ENCODE data around the gene SYTL3. TPM values are rescaled to one million over a fixed set of nuclear protein-coding genes. Genes with fewer than 3 reads are reported as not detected.

The SYTL3 gene
- total RNA-seq, 1 donor = 2.2 TPM

- no peak for TF ChIP-seq CTCF (IDR thresholded peaks at IDR 0.05; ENCODE audit: extremely low read depth, low read depth, low read length)
- Histone ChIP-seq H3K27me3 (ENCODE audit: insufficient read depth, low read length) (no peaks in the 10 kb centered on the region), H3K79me2 (ENCODE audit: insufficient read depth, low read length) (no peaks in the 10 kb centered on the region)
Measured at GRCh38 chr6:158762787-158763433, 113.1 kb downstream of the SYTL3 start.

GRCh38 chr6:158763434-158764182 is 113.8 kb downstream of the SYTL3 start:
- Histone ChIP-seq H3K9me3 (ENCODE audit: low read depth, low read length) (no peaks in the 10 kb centered on the region), H3K4me1 (ENCODE audit: insufficient read depth, low read length) (peaks cover 3% of the 10 kb centered on the region), H3K4me2 (ENCODE audit: insufficient read depth, low read length) (no peak overlapping the region), H3K79me2 (ENCODE audit: insufficient read depth, low read length) (no peaks in the 10 kb centered on the region), H3K4me3 (ENCODE audit: insufficient read depth, low read length) (no peak overlapping the region), H3K27me3 (ENCODE audit: insufficient read depth, low read length) (no peaks in the 10 kb centered on the region), H4K20me1 (ENCODE audit: insufficient read depth, low read length) (no peaks in the 10 kb centered on the region), H2AFZ (ENCODE audit: low read length) (no peak overlapping the region), H3K27ac (ENCODE audit: low read depth, low read length) (no peak overlapping the region), H3K36me3 (ENCODE audit: insufficient read depth, low read length) (peaks cover 39% of the 10 kb centered on the region)
- peak; percentile 58 for DNase-seq (ENCODE audit: insufficient read length, low spot score, missing footprints)
- no peak for TF ChIP-seq CTCF (IDR thresholded peaks at IDR 0.05; ENCODE audit: extremely low read depth, low read depth, low read length)

More at GRCh38 chr6:158762787-158763433, 113.1 kb downstream of the SYTL3 start:
- H3K4me2 ChIP-seq (ENCODE audit: insufficient read depth, low read length) = no peak overlapping the region
- no peaks in the 10 kb centered on the region for H3K9me3 ChIP-seq (ENCODE audit: low read depth, low read length)
- H3K27ac ChIP-seq (ENCODE audit: low read depth, low read length) = no peak overlapping the region
- DNase-seq (ENCODE audit: insufficient read length, low spot score, missing footprints) = peak; percentile 66
- H3K4me1 ChIP-seq (ENCODE audit: insufficient read depth, low read length) = peaks cover 3% of the 10 kb centered on the region
- H3K36me3 ChIP-seq (ENCODE audit: insufficient read depth, low read length) = peaks cover 32% of the 10 kb centered on the region
- no peaks in the 10 kb centered on the region for H4K20me1 ChIP-seq (ENCODE audit: insufficient read depth, low read length)
- no peak overlapping the region for H3K4me3 ChIP-seq (ENCODE audit: insufficient read depth, low read length)
- no peak overlapping the region for H2AFZ ChIP-seq (ENCODE audit: low read length)

GRCh38 chr6:158764183-158764849 is 114.5 kb downstream of the SYTL3 start:
- H3K27me3 ChIP-seq (ENCODE audit: insufficient read depth, low read length) = no peaks in the 10 kb centered on the region
- H3K79me2 ChIP-seq (ENCODE audit: insufficient read depth, low read length) = no peaks in the 10 kb centered on the region
- no peak overlapping the region for H3K4me3 ChIP-seq (ENCODE audit: insufficient read depth, low read length)
- no peaks in the 10 kb centered on the region for H3K9me3 ChIP-seq (ENCODE audit: low read depth, low read length)
- peak; percentile 53 for DNase-seq (ENCODE audit: insufficient read length, low spot score, missing footprints)
- no peak overlapping the region for H3K4me2 ChIP-seq (ENCODE audit: insufficient read depth, low read length)
- H3K4me1 ChIP-seq (ENCODE audit: insufficient read depth, low read length) = peaks cover 3% of the 10 kb centered on the region
- H4K20me1 ChIP-seq (ENCODE audit: insufficient read depth, low read length) = no peaks in the 10 kb centered on the region
- peaks cover 46% of the 10 kb centered on the region for H3K36me3 ChIP-seq (ENCODE audit: insufficient read depth, low read length)
- no peak overlapping the region for H2AFZ ChIP-seq (ENCODE audit: low read length)
- H3K27ac ChIP-seq (ENCODE audit: low read depth, low read length) = no peak overlapping the region
- no peak for TF ChIP-seq CTCF (IDR thresholded peaks at IDR 0.05; ENCODE audit: extremely low read depth, low read depth, low read length)

- DNase-seq (ENCODE audit: insufficient read length, low spot score, missing footprints) = no peak
- H3K36me3 ChIP-seq (ENCODE audit: insufficient read depth, low read length) = peaks cover 52% of the 10 kb centered on the region
Measured at GRCh38 chr6:158764926-158765325, 115.1 kb downstream of the SYTL3 start.

More at GRCh38 chr6:158764926-158765325, 115.1 kb downstream of the SYTL3 start:
- no peak overlapping the region for H3K27ac ChIP-seq (ENCODE audit: low read depth, low read length)
- no peak overlapping the region for H2AFZ ChIP-seq (ENCODE audit: low read length)
- H3K79me2 ChIP-seq (ENCODE audit: insufficient read depth, low read length) = no peaks in the 10 kb centered on the region
- H3K4me2 ChIP-seq (ENCODE audit: insufficient read depth, low read length) = no peak overlapping the region
- TF ChIP-seq CTCF (IDR thresholded peaks at IDR 0.05; ENCODE audit: extremely low read depth, low read depth, low read length) = no peak
- no peaks in the 10 kb centered on the region for H3K27me3 ChIP-seq (ENCODE audit: insufficient read depth, low read length)
- no peak overlapping the region for H3K4me3 ChIP-seq (ENCODE audit: insufficient read depth, low read length)
- H3K9me3 ChIP-seq (ENCODE audit: low read depth, low read length) = no peaks in the 10 kb centered on the region
- no peaks in the 10 kb centered on the region for H4K20me1 ChIP-seq (ENCODE audit: insufficient read depth, low read length)
- H3K4me1 ChIP-seq (ENCODE audit: insufficient read depth, low read length) = peaks cover 3% of the 10 kb centered on the region
